IMR-90 (cell line): Measurements from ENCODE around the gene GRM2. TPM values are rescaled to one million over a fixed set of nuclear protein-coding genes. Genes with fewer than 3 reads are reported as not detected.

ENCODE experiments used
- ATAC-seq: fragments of 200-7000 bp; cut with Tn5 transposase; 2 replicates; pipeline ENCODE4 v1.9.1; 2020; ENCODE audit warnings: low read depth, mild to moderate bottlenecking, moderate library complexity
- BruUV-seq: library from RNA; stranded (reverse); fragments of 400-500 nt; replicated peaks from 2 replicates; lab custom pipeline; 2021; lab: Mats Ljungman, UMichigan
- CTCF ChIA-PET: fragments of 300-600 bp; formaldehyde crosslinking; extraction: SDS; loops from one replicate; lab custom pipeline; 2021; ENCODE audit warnings: antibody characterized with exemption; lab: Yijun Ruan, JAX
- POLR2A ChIA-PET: fragments of 300-600 bp; sonication (Branson Sonifier 250); formaldehyde crosslinking; loops from one replicate; lab custom pipeline; 2022; ENCODE audit warnings: antibody characterized with exemption; ENCODE audit not compliant: unreplicated experiment; lab: Charles Lee
- DNase-seq: peaks from one replicate; pipeline ENCODE4 v3.0.0; 2013
- H2AFZ ChIP-seq: replicated peaks from 2 replicates; pipeline ENCODE3; 2013; ENCODE audit warnings: low read length, mild to moderate bottlenecking; ENCODE audit not compliant: poor library complexity
- H2AK5ac ChIP-seq: 2 replicates; pipeline ENCODE4 v1.6.1; 2013; ENCODE audit warnings: low read depth, low read length, inconsistent platforms
- H2AK9ac ChIP-seq: replicated peaks from 2 replicates; pipeline ENCODE3; 2013; ENCODE audit warnings: mild to moderate bottlenecking, low read depth, low read length, moderate library complexity; ENCODE audit not compliant: poor library complexity
- H2BK120ac ChIP-seq: 2 replicates; pipeline ENCODE4 v1.6.1; 2013; ENCODE audit warnings: low read depth, low read length, inconsistent platforms
- H2BK15ac ChIP-seq: 3 replicates; pipeline ENCODE4 v1.6.1; 2013; ENCODE audit warnings: low read depth, low read length, inconsistent platforms
- H2BK20ac ChIP-seq: 2 replicates; pipeline ENCODE4 v1.6.1; 2013; ENCODE audit warnings: low read depth, mild to moderate bottlenecking, inconsistent platforms, low read length, moderate library complexity
- H2BK5ac ChIP-seq: 2 replicates; pipeline ENCODE4 v1.6.1; 2013; ENCODE audit warnings: mild to moderate bottlenecking, low read depth, low read length, inconsistent platforms; ENCODE audit not compliant: poor library complexity, severe bottlenecking
- H3K14ac ChIP-seq: replicated peaks from 2 replicates; pipeline ENCODE4 v1.6.1; 2013; ENCODE audit warnings: low read depth, low read length, inconsistent platforms
- H3K18ac ChIP-seq: 2 replicates; pipeline ENCODE4 v1.6.1; 2013; ENCODE audit warnings: low read depth, low read length, control low read depth
- H3K23ac ChIP-seq: 2 replicates; pipeline ENCODE4 v1.6.1; 2013; ENCODE audit warnings: low read depth, low read length, inconsistent platforms
- H3K27ac ChIP-seq: 2 replicates; pipeline ENCODE4 v1.5.1; 2013; ENCODE audit warnings: mild to moderate bottlenecking, control low read depth, low read length; ENCODE audit not compliant: insufficient read depth
- H3K27me3 ChIP-seq: 2 replicates; pipeline ENCODE4 v1.6.1; 2013; ENCODE audit warnings: low read length; ENCODE audit not compliant: control insufficient read depth, insufficient read depth
- H3K36me3 ChIP-seq: 2 replicates; pipeline ENCODE4 v1.6.1; 2013; ENCODE audit warnings: low read length, mixed read lengths; ENCODE audit not compliant: control insufficient read depth, insufficient read depth
- H3K4ac ChIP-seq: 2 replicates; pipeline ENCODE4 v1.6.1; 2013; ENCODE audit warnings: low read depth, low read length, inconsistent platforms
- H3K4me1 ChIP-seq: 2 replicates; pipeline ENCODE4 v1.6.1; 2013; ENCODE audit warnings: low read length, mixed read lengths; ENCODE audit not compliant: control insufficient read depth, insufficient read depth
- H3K4me2 ChIP-seq: 2 replicates; pipeline ENCODE4 v1.6.1; 2013; ENCODE audit warnings: low read depth, mild to moderate bottlenecking, control low read depth, low read length, moderate library complexity
- H3K4me3 ChIP-seq: 2 replicates; pipeline ENCODE4 v1.5.1; 2013; ENCODE audit warnings: low read depth, mild to moderate bottlenecking, control low read depth, low read length, moderate library complexity; ENCODE audit not compliant: insufficient read depth
- H3K56ac ChIP-seq: 2 replicates; pipeline ENCODE4 v1.6.1; 2013; ENCODE audit warnings: low read length, inconsistent platforms; ENCODE audit not compliant: insufficient read depth; ENCODE audit errors: extremely low read depth
- H3K79me1 ChIP-seq, 2 experiments: 2 replicates each; pipeline ENCODE4 v1.6.1; 2013; ENCODE audit warnings: low read length in 2 of 2, inconsistent platforms in 1 of 2, low read depth in 1 of 2
- H3K9ac ChIP-seq: 2 replicates; pipeline ENCODE4 v1.6.1; 2013; ENCODE audit warnings: low read depth, low read length, control low read depth
- H3K9me1 ChIP-seq: 2 replicates; pipeline ENCODE4 v1.6.1; 2013; ENCODE audit warnings: low read length, inconsistent platforms; ENCODE audit not compliant: insufficient read depth
- H3K9me3 ChIP-seq: 2 replicates; pipeline ENCODE4 v1.6.1; 2013; ENCODE audit warnings: low read length; ENCODE audit not compliant: control insufficient read depth, insufficient read depth
- H4K20me1 ChIP-seq: 2 replicates; pipeline ENCODE4 v1.6.1; 2013; ENCODE audit warnings: low read length, inconsistent platforms; ENCODE audit not compliant: insufficient read depth
- H4K5ac ChIP-seq: 2 replicates; pipeline ENCODE4 v1.6.1; 2013; ENCODE audit warnings: mild to moderate bottlenecking, low read depth, low read length, control low read depth
- H4K8ac ChIP-seq, 2 experiments: 2 replicates each; pipeline ENCODE4 v1.6.1; 2013; ENCODE audit warnings: low read depth in 2 of 2, low read length in 2 of 2, control low read depth in 1 of 2, inconsistent platforms in 1 of 2
- H4K91ac ChIP-seq: 2 replicates; pipeline ENCODE4 v1.6.1; 2013; ENCODE audit warnings: low read depth, low read length, inconsistent platforms; ENCODE audit not compliant: insufficient read depth
- BHLHE40 ChIP-seq: fragments of 150-350 bp; IDR thresholded peaks from 2 replicates; pipeline ENCODE4 v1.6.1; 2016; ENCODE audit warnings: mild to moderate bottlenecking, low read depth, low read length
- CEBPB ChIP-seq: IDR thresholded peaks from 2 replicates; pipeline ENCODE4 v1.6.1; 2012; ENCODE audit warnings: low read depth, low read length, improper control_type of control experiment
- CHD1 ChIP-seq: IDR thresholded peaks from 2 replicates; pipeline ENCODE4 v1.6.1; 2012; ENCODE audit warnings: low read depth, low read length, improper control_type of control experiment
- CTCF ChIP-seq: conservative IDR thresholded peaks from 2 replicates; pipeline ENCODE4 v1.5.1; 2012; ENCODE audit warnings: mild to moderate bottlenecking, low read depth, low read length, improper control_type of control experiment
- ELK1 ChIP-seq: fragments of 150-350 bp; IDR thresholded peaks from 2 replicates; pipeline ENCODE4 v1.6.1; 2016; ENCODE audit warnings: low read depth, mild to moderate bottlenecking, low read length, moderate library complexity, borderline replicate concordance
- FOS ChIP-seq: fragments of 150-350 bp; IDR thresholded peaks from 2 replicates; pipeline ENCODE4 v1.6.1; 2016; ENCODE audit warnings: low read depth, low read length
- MAFK ChIP-seq: IDR thresholded peaks from 2 replicates; pipeline ENCODE4 v1.6.1; 2012; ENCODE audit warnings: low read depth, low read length, improper control_type of control experiment
- MAZ ChIP-seq: IDR thresholded peaks from 2 replicates; pipeline ENCODE4 v1.6.1; 2012; ENCODE audit warnings: low read depth, mild to moderate bottlenecking, low read length, improper control_type of control experiment, moderate library complexity, borderline replicate concordance
- MXI1 ChIP-seq: IDR thresholded peaks from 2 replicates; pipeline ENCODE4 v1.6.1; 2012; ENCODE audit warnings: low read depth, mild to moderate bottlenecking, low read length, moderate library complexity, borderline replicate concordance
- NFE2L2 ChIP-seq: fragments of 150-350 bp; IDR thresholded peaks from 2 replicates; pipeline ENCODE4 v1.6.1; 2016; ENCODE audit warnings: low read depth, mild to moderate bottlenecking, low read length
- POLR2A ChIP-seq: IDR thresholded peaks from 2 replicates; pipeline ENCODE4 v1.6.1; 2012; ENCODE audit warnings: mild to moderate bottlenecking, low read depth, low read length
- RAD21 ChIP-seq: IDR thresholded peaks from 2 replicates; pipeline ENCODE4 v1.6.1; 2012; ENCODE audit warnings: low read length, improper control_type of control experiment
- RCOR1 ChIP-seq: IDR thresholded peaks from 2 replicates; pipeline ENCODE4 v1.6.1; 2012; ENCODE audit warnings: mild to moderate bottlenecking, low read length, improper control_type of control experiment; ENCODE audit not compliant: insufficient replicate concordance
- RFX5 ChIP-seq: IDR thresholded peaks from 2 replicates; pipeline ENCODE4 v1.8.0; 2012; ENCODE audit warnings: low read depth, mild to moderate bottlenecking, low read length, moderate library complexity
- SMC3 ChIP-seq: fragments of 150-350 bp; IDR thresholded peaks from 2 replicates; pipeline ENCODE4 v1.6.1; 2016; ENCODE audit warnings: low read depth, mild to moderate bottlenecking, antibody characterized with exemption, low read length, moderate library complexity
- USF2 ChIP-seq: fragments of 150-350 bp; IDR thresholded peaks from 2 replicates; pipeline ENCODE4 v1.6.1; 2017; ENCODE audit warnings: mild to moderate bottlenecking, antibody characterized with exemption, low read length, low read depth
- WGBS, 2 experiments: methylation state at CpG; one replicate each; pipeline versions ENCODE4 v1.1.5 to v1.1.7; 2013; ENCODE audit warnings: missing lambda C conversion rate in 2 of 2; ENCODE audit not compliant: insufficient read length in 1 of 2; ENCODE audit errors: extremely low coverage in 2 of 2; 5-methylcytosine and 5-hydroxymethylcytosine counted together
- dilution Hi-C: fragments of 300-500 bp; cut with HindIII; formaldehyde crosslinking; loops from one replicate; pipeline ENCODE4 v1.14.3; 2018; ENCODE audit warnings: low sequenced_read_pairs; ENCODE audit not compliant: unreplicated experiment
- in situ Hi-C: fragments of 300-500 bp; cut with MboI; formaldehyde crosslinking; loops from 3 replicates; pipeline ENCODE4 v1.14.3; 2019; ENCODE audit warnings: low sequenced_read_pairs, inconsistent platforms, mixed read lengths
- intact Hi-C: fragments of 100-400 bp; cut with micrococcal nuclease; formaldehyde crosslinking; loops from 2 replicates; pipeline ENCODE4 v1.10.0; 2022
- polyA plus RNA-seq, 3 experiments: library from polyadenylated mRNA; depleted of rRNA; stranded (reverse); fragments of >200 nt; gene quantifications; 2 replicates each; pipeline ENCODE4 v1.2.3, GENCODE V29; 2012; ENCODE audit warnings: low replicate concordance in 1 of 3
- total RNA-seq: library from RNA; depleted of rRNA; stranded (reverse); fragments of >200 nt; gene quantifications from 2 replicates; pipeline ENCODE4 v1.2.3, GENCODE V29; 2012

Gene GRM2
- total and polyA plus RNA-seq, 2 of the 4 experiments (the other 2 are of a cell fraction): under 0.01 to 0.14 TPM

- no peak overlapping the region for H4K5ac ChIP-seq
- H3K79me1 ChIP-seq: peaks cover 20 to 51% of the 10 kb centered on the region in 2 experiments; a peak in 3 of 4 replicates
- no peak overlapping the region for H2BK5ac ChIP-seq
- H3K18ac ChIP-seq: no peak overlapping the region
- WGBS, 2 experiments: 96% methylated on average over 4 of the region's 4 CpGs; no CpG with 5 or more reads in 1 of the 2 experiments
- no peak overlapping the region for H2BK120ac ChIP-seq
- peaks cover 12% of the 10 kb centered on the region for H3K9me1 ChIP-seq
- no peak overlapping the region for H4K8ac ChIP-seq
- H3K27ac ChIP-seq: no peak overlapping the region
- H3K4me3 ChIP-seq: no peak overlapping the region
- H3K27me3 ChIP-seq: no peaks in the 10 kb centered on the region
- H3K4me1 ChIP-seq: peaks cover 11% of the 10 kb centered on the region
- intact Hi-C loops (no loop called here), dilution Hi-C loops (no loop called here), in situ Hi-C loops (loop anchor here (25.0 kb wide), 1 partner anchor 1067 kb away; the partner anchor contains the start of genes CISH and MAPKAPK3)
- ChIA-PET POLR2A (no interaction called here), CTCF (interaction anchor here (3.5 kb wide), 1 partner anchor 179 kb away, joined by 34 read pairs; the partner anchor contains the start of gene DCAF1)
- no peak overlapping the region for H3K9ac ChIP-seq
- BruUV-seq: no TSS peak
- H3K56ac ChIP-seq: no peak overlapping the region
- H3K36me3 ChIP-seq: peaks cover 18% of the 10 kb centered on the region
- H3K9me3 ChIP-seq: no peaks in the 10 kb centered on the region
- no peak for DNase-seq
- no peak overlapping the region for H3K14ac ChIP-seq
- no peak overlapping the region for H3K4ac ChIP-seq
- H2AK9ac ChIP-seq: no peak overlapping the region
- no peak overlapping the region for H3K23ac ChIP-seq
- no peak overlapping the region for H2AFZ ChIP-seq
- peaks cover 19% of the 10 kb centered on the region for H4K20me1 ChIP-seq
- H3K4me2 ChIP-seq: no peak overlapping the region
- ATAC-seq: no peak
- H2BK15ac ChIP-seq: no peak overlapping the region
- H4K91ac ChIP-seq: no peak overlapping the region
- H2BK20ac ChIP-seq: no peak overlapping the region
- TF ChIP-seq BHLHE40 (no peak), MAFK (no peak), USF2 (no peak), MAZ (no peak), CTCF (no peak), SMC3 (no peak), RCOR1 (no peak), POLR2A (no peak), CHD1 (no peak), RFX5 (no peak), CEBPB (no peak), NFE2L2 (no peak), MXI1 (no peak), FOS (no peak), RAD21 (no peak), ELK1 (no peak)
- no peak overlapping the region for H2AK5ac ChIP-seq
Measured at GRCh38 chr3:51679318-51679717, 27.6 kb upstream of the GRM2 start.
